Measurements from ENCODE around the gene NR5A1.

NR5A1 gene

DNA sequence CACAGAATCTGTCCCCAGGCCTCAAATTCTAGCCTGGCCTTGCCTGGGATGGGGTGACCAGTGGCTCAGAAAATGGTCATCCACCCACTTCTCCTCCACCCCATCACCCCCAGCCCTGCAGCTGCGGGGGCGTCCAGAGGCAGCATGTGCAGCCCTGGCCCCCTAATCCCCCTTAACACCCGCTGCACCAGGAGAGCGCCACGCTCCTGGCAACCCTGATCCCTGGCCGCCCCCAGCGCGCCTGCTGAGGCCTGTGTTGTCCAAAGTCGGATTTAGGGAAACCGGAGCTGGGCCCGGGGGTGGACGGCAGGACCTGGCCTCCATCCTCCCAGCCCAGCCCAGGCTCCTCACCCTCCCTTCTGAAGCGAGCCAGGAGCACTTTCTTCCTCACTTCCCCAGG, 22.0 kb downstream of the NR5A1 start:
- no peaks in the 10 kb centered on the region for H3K9me3 ChIP-seq
- TF ChIP-seq, protein P1, sequence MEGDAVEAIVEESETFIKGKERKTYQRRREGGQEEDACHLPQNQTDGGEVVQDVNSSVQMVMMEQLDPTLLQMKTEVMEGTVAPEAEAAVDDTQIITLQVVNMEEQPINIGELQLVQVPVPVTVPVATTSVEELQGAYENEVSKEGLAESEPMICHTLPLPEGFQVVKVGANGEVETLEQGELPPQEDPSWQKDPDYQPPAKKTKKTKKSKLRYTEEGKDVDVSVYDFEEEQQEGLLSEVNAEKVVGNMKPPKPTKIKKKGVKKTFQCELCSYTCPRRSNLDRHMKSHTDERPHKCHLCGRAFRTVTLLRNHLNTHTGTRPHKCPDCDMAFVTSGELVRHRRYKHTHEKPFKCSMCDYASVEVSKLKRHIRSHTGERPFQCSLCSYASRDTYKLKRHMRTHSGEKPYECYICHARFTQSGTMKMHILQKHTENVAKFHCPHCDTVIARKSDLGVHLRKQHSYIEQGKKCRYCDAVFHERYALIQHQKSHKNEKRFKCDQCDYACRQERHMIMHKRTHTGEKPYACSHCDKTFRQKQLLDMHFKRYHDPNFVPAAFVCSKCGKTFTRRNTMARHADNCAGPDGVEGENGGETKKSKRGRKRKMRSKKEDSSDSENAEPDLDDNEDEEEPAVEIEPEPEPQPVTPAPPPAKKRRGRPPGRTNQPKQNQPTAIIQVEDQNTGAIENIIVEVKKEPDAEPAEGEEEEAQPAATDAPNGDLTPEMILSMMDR (IDR thresholded peaks at IDR 0.05), result no peak
- no peaks in the 10 kb centered on the region for H3K4me1 ChIP-seq
- H3K27me3 ChIP-seq, result peaks cover 0 to 87% of the 10 kb centered on the region in 2 donors
- H3K27ac ChIP-seq, result no peak overlapping the region
- intact Hi-C loops (cut with DNase I; ENCODE audit: low total_unique reads), result no loop called here
- no peak for DNase-seq
- no peaks in the 10 kb centered on the region for H3K36me3 ChIP-seq
- H3K4me3 ChIP-seq, result no peak overlapping the region

DNA sequence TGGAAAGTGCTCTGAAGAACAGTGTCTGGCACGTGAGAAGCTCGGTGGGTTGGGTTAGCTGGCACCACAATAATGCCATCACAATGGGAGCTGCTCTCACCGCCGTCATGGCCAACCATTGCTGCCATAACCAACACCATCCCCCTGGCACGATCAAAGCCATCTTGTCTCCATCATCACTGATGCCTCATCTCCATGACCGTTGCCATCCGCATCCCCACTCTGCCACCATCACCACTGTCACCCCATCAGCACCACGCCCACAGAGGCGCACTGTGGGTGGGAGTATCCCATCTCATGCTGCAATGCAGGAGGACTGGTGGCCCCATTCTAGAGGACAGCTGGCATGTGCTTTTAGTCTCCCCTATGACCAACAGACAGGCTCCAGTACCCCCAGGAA, 23.7 kb downstream of the NR5A1 start:
- Histone ChIP-seq H3K4me3 (no peak overlapping the region), H3K4me1 (no peaks in the 10 kb centered on the region), H3K9me3 (no peaks in the 10 kb centered on the region), H3K27me3 (peaks cover 0 to 92% of the 10 kb centered on the region in 2 donors), H3K27ac (no peak overlapping the region), H3K36me3 (no peaks in the 10 kb centered on the region)
- no peak for DNase-seq
- TF ChIP-seq, protein P1 (IDR thresholded peaks at IDR 0.05), result no peak
- intact Hi-C loops (cut with DNase I; ENCODE audit: low total_unique reads), result no loop called here

DNA sequence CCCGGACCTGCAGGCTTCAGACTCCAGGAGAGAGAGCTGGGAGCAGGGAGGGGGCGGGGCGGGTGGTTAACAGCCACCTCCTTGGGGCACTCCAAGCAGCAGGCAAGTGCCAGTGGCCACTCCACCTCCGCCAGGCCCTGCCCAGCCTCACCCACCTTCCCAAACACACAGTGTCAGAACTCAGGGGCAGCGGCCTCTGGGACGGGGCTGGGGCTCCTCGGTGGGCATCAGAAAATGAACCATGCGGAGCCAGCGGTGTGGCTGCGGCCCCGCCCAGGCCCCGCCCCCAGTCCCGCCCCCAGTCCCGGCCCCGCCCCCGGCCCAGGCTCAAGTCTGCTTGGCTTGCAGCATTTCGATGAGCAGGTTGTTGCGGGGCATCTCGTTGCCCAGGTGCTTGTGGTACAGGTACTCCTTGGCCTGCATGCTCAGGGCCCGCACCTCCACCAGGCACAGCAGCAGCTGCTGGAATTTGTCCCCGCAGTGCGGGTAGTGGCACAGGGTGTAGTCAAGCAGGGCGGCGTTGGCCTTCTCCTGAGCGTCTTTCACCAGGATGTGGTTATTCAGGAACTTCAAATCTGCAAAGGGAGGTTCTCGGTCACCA, 24.7 kb downstream of the NR5A1 start:
- no peak for DNase-seq
- H3K9me3 ChIP-seq, result no peaks in the 10 kb centered on the region
- TF ChIP-seq, protein P1 (IDR thresholded peaks at IDR 0.05), result no peak
- H3K36me3 ChIP-seq, result no peaks in the 10 kb centered on the region
- intact Hi-C loops (cut with DNase I; ENCODE audit: low total_unique reads), result no loop called here
- peaks cover 0 to 96% of the 10 kb centered on the region in 2 donors for H3K27me3 ChIP-seq
- no peak overlapping the region for H3K27ac ChIP-seq
- H3K4me3 ChIP-seq, result no peak overlapping the region
- H3K4me1 ChIP-seq, result peaks cover 0 to 8% (median 7%) of the 10 kb centered on the region in 4 donors

DNA sequence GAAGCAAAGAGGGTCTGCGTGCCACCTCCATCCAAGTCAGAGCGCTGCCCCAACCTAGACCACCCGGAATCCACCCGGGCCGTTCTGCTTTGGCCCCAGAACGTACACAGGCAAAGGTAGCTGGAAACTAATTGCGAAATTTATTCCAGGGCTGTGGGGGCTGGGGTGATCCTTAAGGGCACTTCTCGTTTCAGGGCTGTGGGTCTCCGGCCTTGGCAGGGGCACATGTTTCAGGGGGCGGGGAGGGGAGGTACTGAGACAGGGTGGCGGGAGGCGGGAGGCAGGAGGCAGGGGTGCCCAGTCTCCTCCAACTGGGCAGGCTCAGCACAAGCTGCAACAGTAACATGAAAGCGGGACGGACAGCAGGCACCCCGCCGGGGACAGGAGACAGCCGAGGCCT, 26.1 kb downstream of the NR5A1 start:
- Histone ChIP-seq H3K27me3 (peaks cover 0 to 96% of the 10 kb centered on the region in 2 donors), H3K9me3 (no peaks in the 10 kb centered on the region), H3K4me1 (peaks cover 0 to 16% (median 10%) of the 10 kb centered on the region in 4 donors), H3K36me3 (no peaks in the 10 kb centered on the region), H3K27ac (no peak overlapping the region), H3K4me3 (no peak overlapping the region)
- intact Hi-C loops (cut with DNase I; ENCODE audit: low total_unique reads), result no loop called here
- no peak for DNase-seq
- TF ChIP-seq, protein P1 (IDR thresholded peaks at IDR 0.05), result no peak

DNA sequence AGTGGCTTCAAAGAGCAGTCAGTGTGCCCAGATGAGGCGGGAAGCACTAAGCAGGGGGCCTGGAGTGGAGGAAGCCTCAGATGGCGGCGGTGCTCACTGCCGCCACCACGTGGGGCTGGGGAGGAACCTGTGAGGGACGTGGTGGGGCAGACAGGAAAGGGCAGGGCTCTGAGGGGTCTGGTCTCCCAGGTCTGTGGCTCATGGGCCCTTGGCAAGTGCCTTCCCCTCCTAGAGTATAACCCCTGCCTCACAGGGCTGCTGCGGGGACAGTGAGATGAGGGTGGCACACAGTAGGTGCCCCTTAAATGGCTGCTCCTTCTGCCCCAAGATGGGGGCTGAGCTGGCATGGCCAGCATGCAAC, 26.6 kb downstream of the NR5A1 start:
- TF ChIP-seq, protein P1 (IDR thresholded peaks at IDR 0.05), result no peak
- no peak overlapping the region for H3K27ac ChIP-seq
- DNase-seq, result no peak
- H3K9me3 ChIP-seq, result no peaks in the 10 kb centered on the region
- intact Hi-C loops (cut with DNase I; ENCODE audit: low total_unique reads), result no loop called here
- H3K36me3 ChIP-seq, result no peaks in the 10 kb centered on the region
- H3K4me3 ChIP-seq, result no peak overlapping the region
- peaks cover 0 to 16% (median 10%) of the 10 kb centered on the region in 4 donors for H3K4me1 ChIP-seq
- H3K27me3 ChIP-seq, result peaks cover 0 to 96% of the 10 kb centered on the region in 2 donors
